ENCODE results near the gene SPARC.
A peak's percentile ranks its signal among the peaks of the same experiment; 100 is the strongest.

Gene SPARC

DNA sequence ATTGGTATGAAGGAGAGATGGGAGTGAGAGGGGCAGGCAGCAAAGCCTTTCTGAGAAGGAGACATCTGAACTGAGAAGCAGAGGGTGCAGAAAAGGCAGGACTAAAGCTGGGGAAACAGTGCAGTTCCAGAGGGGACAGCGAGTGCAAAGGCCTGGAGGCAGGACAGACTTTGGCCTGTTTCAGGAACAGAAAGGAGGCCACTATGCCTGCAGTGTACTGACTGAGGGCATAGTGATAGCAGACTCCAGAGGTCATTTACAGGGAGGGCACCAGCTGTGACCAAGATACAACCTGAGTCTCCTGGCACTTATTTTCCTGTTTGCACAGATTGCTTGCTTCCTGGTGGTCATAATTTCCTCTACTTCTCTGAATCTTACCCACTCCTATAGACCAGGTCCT lies 29.6 kb downstream of the SPARC start:
- no peak for DNase-seq

DNA sequence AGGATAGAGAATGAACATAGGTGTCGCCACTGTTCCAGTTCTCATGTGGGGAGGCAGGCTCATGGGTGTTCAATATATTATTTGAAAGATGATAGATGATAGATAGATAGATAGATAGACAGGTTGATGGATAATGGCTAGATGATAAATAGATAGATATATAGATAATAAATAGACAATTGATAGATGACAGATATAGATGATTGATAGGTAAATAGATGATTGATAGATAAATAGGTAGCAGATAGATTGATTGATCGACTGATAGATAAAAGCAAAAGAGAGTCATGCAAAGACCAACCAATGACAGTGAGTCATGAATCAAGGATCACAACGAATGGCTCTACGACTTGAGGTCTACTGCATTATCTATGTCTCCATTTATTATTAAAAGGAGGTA lies 30.4 kb downstream of the SPARC start:
- DNase-seq, result no peak

DNA sequence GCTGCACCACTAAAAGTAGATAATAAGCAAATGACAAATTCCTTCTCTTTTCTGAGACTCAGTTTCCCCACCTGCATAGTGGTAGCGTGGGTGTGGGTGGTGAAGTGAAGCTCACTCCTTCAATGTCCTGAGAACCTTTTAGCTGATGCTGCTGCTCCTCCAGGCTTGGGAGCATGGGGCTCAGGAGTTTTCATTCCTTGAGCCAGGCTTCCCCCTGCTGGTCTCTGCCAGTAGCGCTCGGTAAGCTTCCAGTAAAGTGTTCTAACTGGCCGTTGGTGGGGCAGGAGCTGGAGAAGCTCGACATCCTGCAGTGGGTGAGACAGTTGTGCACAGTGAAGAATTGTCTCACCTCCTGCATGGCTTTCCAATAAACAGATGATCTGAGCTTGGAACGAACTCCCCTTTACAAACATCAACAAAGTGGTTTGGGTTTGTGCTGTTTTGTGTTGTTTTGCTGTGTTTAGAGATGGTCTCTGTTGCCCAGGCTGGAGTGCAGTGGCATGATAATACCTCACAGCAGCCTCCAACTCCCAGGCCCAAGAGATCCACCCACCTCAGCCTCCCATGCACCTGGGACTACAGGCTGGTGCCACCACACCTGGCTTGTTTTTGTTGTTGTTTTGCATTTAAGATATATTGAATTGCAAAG lies 34.6 kb downstream of the SPARC start:
- peak; percentile 81 for DNase-seq

DNA sequence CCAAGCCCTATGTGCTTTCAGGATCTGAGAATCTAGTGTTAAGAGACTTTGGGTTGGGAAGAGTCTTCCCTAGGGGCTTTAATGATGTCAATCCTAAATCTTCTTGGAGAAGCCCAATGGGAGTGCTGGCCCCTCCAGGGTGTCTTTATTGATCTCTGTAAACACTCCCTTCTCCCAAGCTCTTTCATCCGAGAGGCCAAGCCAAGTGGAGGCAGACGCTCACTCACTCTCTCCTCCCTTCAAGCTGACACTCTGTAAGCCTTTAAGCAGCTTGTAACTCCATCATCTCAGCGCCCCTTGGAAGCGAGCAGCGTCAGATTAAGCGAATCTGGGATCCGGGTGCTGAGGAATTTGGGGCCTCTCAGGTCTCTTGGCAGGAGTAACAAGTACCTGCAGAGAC lies 37.7 kb downstream of the SPARC start:
- no peak for DNase-seq

DNA sequence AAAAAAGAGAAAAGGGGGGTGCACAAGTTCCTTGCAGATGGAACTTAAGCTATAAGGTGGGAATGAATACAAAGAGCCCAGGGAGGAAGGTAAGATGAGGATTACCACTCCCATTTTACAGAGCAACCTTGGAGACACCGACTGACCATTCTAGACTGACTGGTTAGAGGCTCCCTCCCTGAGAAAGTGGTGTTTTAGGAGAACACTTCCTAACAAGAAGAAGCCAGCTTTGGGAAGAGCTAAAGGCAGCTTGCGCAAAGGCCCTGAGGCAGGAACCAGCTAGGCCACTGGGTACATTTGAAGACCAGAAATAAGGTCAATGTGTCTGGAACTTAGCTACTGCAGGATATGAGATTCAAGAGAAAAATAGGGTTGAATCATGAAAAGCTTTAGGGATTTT lies 38.6 kb downstream of the SPARC start:
- no peak for DNase-seq

DNA sequence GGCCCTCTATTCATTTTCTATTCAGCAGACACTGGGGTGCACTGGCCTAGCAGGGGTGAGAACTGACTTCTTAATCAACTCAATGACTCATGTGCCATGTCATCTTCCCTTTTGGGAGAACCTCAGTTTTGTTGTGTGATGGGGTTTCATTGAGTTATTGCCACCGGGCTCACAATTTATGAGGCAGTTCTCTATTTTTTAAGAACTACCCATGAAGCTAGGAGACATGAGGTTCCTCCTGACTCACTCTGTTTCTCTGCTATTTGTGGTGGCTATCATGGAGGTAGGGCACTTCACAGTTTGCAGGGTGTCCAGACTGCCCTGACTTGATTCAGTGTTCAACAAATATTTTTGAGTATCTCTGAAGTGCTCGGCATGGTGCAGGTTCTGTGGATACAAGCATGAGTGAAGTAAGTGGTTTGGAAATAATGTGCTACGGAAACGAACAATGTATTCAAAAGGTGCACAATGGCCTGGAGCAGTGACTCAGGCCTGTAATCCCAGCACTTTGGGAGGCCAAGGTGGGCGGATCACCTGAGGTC lies 39.3 kb downstream of the SPARC start:
- no peak for DNase-seq

DNA sequence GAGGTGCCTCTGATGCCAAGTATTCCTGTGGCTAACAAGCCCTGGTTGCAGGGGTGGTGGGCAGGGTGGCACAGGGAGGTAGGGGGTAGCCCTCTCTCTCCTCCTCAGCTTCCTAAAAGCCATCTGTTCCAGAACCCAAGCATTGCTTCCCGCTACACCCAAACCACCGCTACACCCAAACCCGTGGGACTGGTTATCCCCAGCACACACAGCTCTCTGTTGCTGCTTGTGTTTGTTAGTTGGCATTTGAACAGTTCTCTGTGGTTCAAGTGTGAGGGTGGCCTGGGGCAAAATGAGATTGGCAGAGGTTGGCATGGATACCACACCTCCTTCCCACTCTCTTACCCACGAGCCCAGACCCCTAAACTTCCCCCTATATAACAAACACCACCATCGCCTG lies 40.4 kb downstream of the SPARC start:
- no peak for DNase-seq

DNA sequence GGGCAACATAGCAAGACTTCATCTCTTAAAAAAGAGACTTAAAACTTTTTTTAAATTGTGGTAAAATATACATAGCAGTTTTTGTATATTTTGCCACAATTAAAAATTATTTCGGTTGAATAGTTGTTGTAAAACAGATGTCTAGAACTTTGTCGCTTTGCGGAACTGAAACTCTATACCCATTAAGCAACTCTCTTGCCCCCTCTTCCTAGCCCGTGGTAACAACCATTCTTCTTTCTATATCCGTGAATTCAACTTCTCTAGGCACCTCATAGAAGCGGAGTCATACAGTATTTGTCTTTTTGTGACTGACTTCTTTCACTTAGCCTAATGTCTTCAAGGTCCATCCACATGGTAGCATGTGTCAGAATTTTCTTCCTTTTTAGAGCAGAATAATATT lies 43.3 kb downstream of the SPARC start:
- DNase-seq, result no peak

DNA sequence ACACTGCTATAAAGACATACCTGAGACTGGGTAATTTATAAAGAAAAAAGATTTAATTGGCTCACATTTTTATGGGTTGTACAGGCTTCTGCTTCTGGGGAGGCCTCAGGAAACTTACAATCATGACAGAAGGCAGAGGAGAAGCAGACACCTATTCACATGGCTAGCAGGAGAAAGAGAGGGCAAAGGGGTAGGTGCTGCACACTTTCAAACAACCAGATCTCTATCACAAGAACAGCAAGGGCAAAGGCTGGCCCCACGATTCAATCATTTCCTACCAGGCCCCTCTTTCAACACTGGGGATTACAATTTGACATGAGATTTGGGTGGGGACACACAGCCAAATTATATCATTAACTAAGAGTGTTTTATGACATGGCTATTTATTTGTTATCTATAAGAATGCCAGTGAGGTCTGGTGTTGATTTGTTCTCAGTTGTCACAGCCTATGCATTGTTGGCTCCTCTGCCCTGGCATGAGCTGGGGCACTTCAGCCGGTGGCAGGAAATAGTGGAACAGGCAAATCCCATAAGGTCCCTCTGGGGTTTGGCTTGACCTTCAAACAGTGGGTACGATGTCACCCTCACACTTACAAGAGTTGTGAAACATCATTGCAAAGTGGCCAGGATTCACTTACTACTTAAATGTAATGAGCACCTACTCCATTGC lies 44.1 kb downstream of the SPARC start:
- DNase-seq, result no peak

DNA sequence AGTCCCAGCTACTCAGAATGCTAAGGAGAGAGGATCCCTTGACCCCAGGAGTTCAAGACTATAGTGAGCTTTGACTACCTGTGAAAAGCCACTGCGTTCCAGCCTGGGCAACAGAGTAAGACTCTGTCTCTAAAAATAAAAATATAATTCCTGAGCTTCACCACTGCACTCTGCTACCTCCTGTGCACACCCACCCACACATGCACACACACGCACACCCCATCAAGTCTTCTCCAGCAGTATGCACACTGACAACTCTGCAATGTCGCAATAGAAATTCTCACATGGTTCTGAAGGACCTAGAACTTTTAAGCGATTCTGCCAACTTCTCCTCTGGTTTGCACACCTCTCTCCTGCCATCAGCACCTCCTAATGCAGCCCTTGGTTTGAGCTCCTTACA lies 48.1 kb downstream of the SPARC start:
- DNase-seq, result no peak

DNA sequence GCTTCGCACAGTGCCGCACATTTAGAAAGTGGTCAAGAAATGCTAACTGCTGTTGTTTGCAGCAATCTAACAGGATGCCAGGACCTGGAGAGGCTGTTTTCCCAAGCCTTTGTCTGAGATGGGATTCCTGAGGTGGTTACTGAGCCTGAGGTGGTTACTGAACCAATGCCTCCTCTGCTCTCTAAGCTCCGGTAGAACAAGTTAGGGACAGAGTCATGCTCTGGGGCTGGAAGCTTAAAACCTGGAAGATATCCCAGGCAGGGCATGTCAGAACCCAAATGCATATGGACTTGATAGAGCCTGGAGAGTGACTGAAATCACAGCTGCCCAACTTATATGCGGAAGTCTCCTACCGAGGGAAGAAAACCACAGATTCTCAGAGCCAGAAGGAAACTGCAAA lies 49.0 kb downstream of the SPARC start:
- DNase-seq, result no peak

DNA sequence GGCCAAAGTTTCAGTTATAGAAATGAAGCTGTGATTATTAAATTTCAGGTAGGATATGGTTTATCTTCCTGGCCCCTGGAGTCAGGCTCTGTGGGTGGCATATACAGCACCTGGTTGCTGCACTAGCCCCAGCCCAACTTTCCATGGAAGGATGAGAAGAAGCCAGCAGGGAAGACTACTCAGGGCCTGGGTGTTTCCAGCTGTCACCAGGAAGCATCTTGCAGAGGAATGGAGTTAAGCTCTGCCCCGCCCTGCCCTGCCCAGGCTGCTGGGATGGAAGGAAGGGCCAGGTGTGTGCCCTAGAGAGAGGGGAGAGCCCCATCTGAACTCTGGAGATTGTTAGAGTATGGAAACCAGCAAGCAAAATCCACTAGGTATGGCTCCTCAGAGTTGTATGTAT lies 52.8 kb downstream of the SPARC start:
- no peak for DNase-seq

DNA sequence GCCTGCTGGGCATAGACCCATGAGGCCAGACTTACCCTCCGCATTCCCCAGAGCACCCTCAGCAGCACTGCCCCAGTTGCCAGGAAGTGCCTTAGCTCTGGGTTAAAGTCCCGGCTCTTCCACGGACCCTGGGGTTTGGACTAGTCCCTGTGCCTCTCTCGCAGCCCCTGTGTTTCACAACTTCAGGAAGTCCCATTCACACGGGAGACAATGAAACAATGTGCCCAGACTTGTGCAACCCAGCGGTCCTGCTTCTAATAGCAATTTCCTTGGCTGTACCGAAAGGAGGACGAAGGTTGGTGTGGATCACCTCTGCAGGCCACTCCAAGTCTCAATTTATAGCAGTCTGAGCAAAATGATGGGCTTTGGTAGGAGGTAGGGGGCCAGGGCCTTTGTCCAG lies 53.8 kb downstream of the SPARC start:
- no peak for DNase-seq

DNA sequence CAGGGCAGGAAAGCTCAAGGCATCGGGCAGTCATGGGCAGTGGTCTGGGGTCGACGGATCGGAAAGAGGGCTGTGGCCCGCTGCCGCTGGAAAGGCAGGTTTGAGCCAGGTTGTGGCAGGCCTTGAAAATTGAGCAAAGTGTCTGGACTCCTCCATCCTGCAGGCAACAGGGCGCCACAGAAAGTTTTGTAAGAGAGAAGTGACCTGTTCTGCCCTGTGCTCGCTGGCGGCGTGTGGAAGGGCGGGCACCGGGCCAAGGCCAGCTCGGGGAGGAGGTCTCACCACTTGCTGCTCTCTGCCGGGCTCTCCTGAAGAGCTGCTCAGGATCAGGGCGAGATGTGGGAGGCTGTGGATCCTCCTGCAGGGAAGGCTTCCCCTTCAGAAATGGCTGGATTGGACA lies 54.2 kb downstream of the SPARC start:
- DNase-seq, result no peak

DNA sequence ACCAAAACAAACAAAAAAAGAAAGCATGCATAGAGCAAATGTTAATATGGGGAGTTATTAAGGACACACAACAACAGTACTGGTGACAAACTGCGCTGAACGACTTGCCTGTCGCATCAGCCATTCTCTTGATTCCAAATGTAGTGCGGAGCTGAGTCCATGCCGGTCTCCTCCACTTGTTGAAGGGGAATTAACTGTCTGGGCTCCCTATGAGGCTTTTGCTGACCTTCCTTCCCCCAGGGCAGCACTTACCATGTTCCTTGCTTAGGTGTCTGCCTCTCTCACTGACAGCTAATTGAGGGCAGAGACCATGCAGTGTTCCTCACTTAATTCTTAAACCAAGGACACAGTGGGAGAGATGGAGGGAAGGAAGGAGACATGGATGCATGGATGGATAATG lies 54.8 kb downstream of the SPARC start:
- no peak for DNase-seq

DNA sequence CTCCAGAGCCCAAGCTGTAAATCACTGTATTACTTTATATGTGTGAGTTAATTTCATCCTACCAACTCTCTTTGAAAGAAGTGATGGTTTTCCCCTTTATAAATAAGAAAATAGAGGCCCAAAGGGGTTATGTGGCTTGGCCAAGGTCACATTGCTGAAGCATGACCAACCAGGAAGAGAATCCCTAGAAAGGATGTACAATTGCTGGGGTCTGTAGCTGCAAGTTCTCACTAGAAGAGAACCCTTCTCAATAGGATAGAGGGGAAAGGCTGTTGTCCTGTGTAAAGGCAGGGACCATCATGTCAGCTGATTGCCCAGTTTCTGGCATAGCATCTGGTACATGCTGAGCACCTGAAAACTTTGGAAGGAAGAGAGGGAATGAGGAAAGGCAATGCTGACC lies 56.6 kb downstream of the SPARC start:
- DNase-seq, result peak; percentile 52

DNA sequence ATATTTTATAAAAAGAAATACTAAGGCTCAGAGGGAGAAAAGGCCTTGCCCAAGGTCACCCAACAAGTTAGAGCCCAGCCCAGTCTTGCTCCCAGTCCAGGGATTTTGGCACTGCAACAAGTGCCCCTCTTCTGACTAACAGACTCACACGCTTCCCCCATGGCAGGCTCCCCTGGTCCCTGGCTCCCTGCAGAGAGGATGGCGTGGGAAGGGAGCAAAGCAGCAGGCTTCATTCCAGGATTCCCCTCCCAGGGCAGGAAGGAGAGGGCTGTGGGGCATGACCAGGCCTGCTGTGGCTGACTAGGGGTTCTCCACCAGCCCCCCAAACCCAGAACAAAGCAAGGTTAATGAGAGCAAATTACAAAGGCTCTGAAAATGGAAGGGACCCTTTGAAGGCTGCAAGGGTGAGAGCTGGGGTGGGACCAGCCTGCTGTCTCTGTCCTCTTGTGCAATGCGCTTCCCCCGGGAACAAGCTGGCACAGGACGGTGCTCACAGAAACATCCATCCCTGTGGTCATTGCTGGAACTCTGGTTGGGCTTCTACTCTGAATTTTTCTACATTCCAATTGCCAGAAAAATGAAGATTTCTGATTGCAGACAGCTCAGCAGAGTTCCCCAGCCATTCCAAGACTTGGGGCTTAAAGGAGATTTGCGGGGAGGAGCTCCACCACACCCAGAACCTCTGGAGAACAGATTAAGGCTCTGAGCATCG lies 58.4 kb downstream of the SPARC start:
- DNase-seq, result peak; percentile 55

DNA sequence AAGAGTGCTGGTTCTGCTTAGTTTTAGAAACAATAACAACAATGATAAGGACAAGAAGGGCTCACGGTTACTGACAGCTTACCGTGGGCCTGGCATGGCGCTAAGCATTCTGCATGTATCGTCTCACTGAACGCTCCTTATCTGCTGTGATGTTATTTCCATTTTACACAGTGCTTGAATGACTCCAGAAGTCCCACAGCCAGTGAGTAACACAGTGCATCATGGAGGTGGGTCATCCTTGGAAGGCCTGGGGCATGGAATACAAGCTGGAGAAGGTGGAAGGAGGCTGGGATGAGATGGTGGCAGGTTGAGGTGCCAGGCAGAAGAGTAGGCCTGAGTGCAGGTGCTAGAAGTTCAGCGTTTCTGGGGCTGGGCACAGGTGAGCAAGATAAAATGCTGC lies 59.1 kb downstream of the SPARC start:
- DNase-seq, result no peak

DNA sequence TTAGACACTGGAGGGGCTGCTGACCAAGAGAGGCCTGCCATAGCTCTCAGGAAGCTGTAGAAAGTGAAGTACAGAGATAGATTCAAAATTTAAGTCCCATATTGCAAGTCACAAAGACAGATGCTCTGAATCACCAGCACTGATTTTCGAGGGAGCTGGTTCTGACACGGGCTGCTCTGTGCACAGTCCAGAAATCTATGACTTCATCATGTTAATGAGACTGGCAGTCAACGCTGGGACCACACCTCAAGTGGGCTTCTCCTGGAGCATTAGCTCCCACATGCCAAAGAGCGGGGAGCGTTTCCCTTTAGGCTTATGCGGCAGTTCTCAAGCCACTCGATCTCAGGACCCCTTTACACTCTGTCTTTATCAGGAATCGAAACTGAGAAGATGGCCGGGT lies 61.4 kb downstream of the SPARC start:
- DNase-seq, result no peak

DNA sequence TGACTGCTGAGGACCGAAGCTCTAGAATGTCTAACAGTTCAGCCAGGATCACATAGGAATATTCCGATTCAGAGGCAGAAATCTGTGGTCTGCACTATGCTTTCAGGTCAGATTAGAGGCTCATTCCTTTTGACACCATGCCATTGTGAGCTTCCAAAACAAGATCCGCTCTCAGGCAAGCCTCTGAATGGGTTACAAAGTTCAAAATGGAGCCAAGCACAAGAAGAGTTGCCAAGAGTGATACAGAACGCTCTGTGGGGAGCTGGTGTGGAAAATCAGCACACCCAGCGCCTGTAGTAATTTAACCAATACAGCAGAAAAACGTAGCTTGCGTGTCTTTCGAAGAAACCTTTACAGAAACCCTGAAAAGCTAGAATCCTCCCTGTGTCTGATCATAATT lies 62.2 kb downstream of the SPARC start:
- DNase-seq, result no peak

DNA sequence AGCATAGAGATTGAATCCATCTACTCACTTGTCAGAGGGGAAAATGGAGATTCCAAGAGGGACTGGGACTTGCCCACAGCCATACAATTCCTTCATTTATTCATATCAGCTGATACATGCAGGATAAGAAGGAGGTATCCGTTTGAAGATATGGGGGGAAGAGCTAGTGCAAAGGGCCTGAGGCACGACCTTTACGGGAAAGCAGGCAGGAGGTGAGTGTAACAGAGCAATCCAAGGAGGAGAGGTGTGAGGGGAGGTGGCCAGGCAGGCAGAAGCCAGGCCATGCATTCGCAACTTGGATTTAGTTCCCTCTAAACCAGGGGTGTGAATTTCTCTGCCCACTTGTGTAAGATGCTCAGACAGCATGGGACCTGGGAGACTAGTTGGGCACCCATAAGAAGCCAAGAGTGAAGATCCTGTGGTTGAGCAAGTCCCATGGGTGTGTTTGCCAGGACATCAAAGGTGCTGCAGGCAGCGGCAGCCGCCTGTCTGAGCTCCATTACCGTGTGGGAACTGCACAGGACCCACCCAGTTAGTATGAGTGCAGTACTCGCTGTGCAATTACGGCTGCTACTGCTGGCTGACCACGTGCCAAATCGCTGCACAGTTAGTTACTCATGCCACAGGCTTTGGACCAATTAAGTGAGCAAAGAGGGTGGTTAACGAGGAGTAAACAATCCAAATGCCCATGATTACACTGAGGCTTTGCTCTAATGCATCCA lies 64.2 kb downstream of the SPARC start:
- DNase-seq, result no peak

DNA sequence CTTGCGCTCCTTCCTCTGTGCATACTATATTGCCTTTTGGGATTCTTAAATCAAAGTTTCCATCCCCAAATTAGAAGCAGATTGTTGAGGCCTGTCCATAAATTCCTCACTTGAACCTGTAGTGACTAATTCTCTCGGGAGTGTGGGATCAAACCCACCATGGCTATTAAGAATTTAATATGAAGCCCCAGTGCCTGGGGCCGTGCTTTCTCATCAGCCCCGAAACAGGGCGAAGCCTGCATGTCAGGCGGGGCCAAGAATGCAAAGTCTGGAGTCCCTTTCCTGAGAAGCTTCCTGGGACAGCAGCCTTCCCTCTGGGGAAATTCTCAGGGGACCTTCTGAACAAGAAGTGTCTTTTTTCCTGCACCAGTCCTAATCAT lies 66.3 kb downstream of the SPARC start:
- no peak for DNase-seq

DNA sequence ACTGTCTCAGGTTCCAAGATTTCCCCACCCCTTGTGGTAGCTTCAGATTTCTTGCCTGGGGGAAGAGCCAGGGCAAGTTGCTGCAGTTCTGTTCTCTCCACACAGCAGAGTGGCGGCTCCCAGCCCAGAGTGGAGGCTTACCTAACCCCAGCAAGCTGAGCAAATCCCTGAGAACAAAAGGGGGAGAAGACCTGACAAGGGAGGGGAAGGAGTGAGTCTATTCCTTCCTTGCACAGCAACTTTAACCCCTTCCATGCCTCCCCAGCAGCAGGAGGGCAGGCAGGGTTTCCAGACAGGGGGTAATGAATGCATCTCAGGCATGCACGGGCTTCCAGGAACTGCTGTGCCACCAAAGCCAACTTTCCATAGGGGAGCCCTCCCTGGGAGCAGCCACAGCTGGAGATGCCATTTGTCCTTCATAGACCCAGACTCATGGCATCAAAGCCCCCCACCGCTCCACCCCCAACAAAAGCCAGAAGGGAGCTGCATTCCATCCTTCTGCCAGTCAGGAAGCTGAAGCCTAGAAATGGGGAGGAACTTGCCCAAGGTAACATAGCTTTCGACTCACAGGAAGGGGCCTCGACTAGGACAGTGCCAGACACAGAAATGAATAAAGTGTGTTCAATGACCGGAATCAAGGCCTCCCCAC lies 66.8 kb downstream of the SPARC start:
- DNase-seq, result no peak

Data from EL (cell line).